ENCODE data around the gene KLHL29.

DNA sequence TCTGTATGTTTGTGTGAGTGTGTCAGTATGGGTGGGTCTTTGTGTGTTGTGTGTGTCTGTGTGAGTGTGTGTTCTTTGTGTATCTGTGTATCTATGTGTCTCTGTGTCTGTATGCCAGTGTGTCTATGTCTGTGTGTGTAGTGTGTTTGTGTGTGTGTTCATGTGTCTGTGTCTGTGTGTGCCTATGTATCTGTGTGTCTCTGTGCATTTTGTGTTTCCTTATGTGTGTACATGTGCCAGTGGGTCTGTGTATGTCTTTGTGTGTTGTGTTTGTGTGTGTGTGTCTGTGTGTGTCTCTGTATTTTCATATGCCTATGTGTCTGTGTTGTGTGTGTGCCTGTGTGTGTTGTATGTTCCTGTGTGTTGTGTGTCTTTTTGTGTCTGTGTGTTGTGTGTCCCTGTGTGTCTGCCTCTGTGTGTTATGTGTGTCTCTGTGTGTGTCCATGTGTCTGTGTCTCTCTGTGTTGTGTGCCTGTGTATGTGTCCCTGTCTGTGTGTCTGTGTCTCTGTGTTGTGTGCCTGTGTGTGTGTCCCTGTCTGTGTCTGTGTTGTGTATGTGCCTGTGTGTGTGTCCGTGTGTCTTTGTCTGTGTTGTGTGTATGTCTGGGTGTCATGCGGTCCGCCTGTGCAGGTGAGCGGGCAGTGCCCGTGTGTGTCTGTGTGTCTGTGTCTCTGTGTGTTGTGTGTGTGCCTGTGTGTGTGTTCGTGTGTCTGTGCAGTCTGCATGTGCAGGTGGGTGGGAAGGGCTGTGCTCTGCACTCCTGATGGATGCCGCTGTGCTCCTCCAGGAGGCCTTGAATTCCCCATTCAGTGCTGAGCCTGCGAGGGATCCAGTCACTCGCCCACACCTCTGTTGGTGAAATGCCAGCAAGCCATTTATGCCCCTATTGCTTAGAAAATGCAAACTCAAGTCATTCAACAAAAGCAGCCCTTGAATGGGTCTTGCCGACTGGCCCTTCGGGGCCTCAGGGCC is 37.4 kb downstream of the KLHL29 start:
- TF ChIP-seq, protein P1, sequence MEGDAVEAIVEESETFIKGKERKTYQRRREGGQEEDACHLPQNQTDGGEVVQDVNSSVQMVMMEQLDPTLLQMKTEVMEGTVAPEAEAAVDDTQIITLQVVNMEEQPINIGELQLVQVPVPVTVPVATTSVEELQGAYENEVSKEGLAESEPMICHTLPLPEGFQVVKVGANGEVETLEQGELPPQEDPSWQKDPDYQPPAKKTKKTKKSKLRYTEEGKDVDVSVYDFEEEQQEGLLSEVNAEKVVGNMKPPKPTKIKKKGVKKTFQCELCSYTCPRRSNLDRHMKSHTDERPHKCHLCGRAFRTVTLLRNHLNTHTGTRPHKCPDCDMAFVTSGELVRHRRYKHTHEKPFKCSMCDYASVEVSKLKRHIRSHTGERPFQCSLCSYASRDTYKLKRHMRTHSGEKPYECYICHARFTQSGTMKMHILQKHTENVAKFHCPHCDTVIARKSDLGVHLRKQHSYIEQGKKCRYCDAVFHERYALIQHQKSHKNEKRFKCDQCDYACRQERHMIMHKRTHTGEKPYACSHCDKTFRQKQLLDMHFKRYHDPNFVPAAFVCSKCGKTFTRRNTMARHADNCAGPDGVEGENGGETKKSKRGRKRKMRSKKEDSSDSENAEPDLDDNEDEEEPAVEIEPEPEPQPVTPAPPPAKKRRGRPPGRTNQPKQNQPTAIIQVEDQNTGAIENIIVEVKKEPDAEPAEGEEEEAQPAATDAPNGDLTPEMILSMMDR (IDR thresholded peaks at IDR 0.05; ENCODE audit: insufficient read depth, low read depth, low read length) = no peak
- no peak for TF ChIP-seq EZH2 (IDR thresholded peaks at IDR 0.05; ENCODE audit: insufficient read depth, low read length)
